Activated B cell treated with CpG ODN at 0.5 μM for 24 hours (primary cell): ENCODE measurements around the gene MAP2K7. TPM values are rescaled to one million over a fixed set of nuclear protein-coding genes. Genes with fewer than 3 reads are reported as not detected.
"Not testable (repeated sequence)": the region's sequence is repeated elsewhere in the genome, so short reads cannot be mapped to it uniquely, and the experiment has no call there.

Experiments used
- ATAC-seq: fragments of 200-7000 bp; cut with Tn5 transposase; one replicate; pipeline ENCODE4 v1.10.0; 2021; ENCODE audit warnings: low read depth, mild to moderate bottlenecking, moderate library complexity
- CTCF ChIA-PET: fragments of 350-600 bp; sonication (Branson Sonifier 250); formaldehyde crosslinking; loops from one replicate; lab custom pipeline; 2021; ENCODE audit warnings: antibody characterized with exemption; lab: Charles Lee
- POLR2A ChIA-PET: fragments of 350-600 bp; sonication (Branson Sonifier 250); formaldehyde crosslinking; loops from one replicate; lab custom pipeline; 2021; ENCODE audit warnings: antibody characterized with exemption; lab: Charles Lee
- DNase-seq: peaks from one replicate; pipeline ENCODE4 v3.0.0; 2022
- H3K27ac Mint-ChIP-seq: one replicate; pipeline ENCODE4 v1.8.0; 2020; ENCODE audit warnings: mixed read lengths
- H3K27me3 Mint-ChIP-seq: one replicate; pipeline ENCODE4 v1.8.0; 2021; ENCODE audit warnings: mixed read lengths
- H3K36me3 Mint-ChIP-seq: one replicate; pipeline ENCODE4 v1.8.0; 2021; ENCODE audit warnings: low read depth, mixed read lengths
- H3K4me1 Mint-ChIP-seq: one replicate; pipeline ENCODE4 v1.8.0; 2021; ENCODE audit warnings: mixed read lengths
- H3K4me3 Mint-ChIP-seq: one replicate; pipeline ENCODE4 v1.8.0; 2020; ENCODE audit warnings: mild to moderate bottlenecking, mixed read lengths
- H3K9me3 Mint-ChIP-seq: one replicate; pipeline ENCODE4 v1.8.0; 2020; ENCODE audit warnings: mixed read lengths
- intact Hi-C: fragments of 100-400 bp; cut with micrococcal nuclease; formaldehyde crosslinking; loops from one replicate; pipeline ENCODE4 v1.15.1; 2024
- total RNA-seq: library from RNA; stranded (reverse); gene quantifications from 2 replicates; pipeline ENCODE4 v1.2.3, GENCODE V29; 2022
- TF ChIP-seq, protein P1 (sequence below): fragments of 200-600 bp; IDR thresholded peaks from one replicate; pipeline ENCODE4 v1.8.0; 2022; ENCODE audit warnings: antibody characterized with exemption, mild to moderate bottlenecking

Gene MAP2K7
- total RNA-seq, 1 donor from 2014 or later = 52.8 TPM

DNA sequence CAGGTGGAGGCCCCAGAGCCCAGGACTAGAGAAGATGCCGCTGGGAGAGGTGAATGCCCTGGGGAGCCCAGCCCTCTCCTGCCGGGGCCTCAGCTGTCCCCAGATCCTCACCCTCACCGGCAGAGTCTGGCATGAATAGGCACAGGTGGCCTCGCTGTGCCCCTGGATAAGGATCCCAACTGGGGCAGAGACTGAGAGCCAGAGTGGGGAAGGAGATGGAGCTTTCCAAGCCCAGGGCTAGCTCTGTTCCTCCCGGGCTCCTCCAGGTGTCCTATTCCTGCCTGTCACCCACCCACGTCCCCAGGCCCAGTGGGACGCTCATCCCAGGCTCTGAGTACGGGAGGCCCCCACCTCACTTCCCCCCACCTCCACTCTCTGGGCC, 46.0 kb upstream of the MAP2K7 start:
- H3K27me3 Mint-ChIP-seq = peaks cover 11% of the 10 kb centered on the region
- ATAC-seq (no peak), DNase-seq (no peak)
- intact Hi-C loops = no loop called here
- no peak overlapping the region for H3K4me3 Mint-ChIP-seq
- peaks cover 17% of the 10 kb centered on the region for H3K4me1 Mint-ChIP-seq
- H3K9me3 Mint-ChIP-seq = no peaks in the 10 kb centered on the region
- TF ChIP-seq, protein P1, sequence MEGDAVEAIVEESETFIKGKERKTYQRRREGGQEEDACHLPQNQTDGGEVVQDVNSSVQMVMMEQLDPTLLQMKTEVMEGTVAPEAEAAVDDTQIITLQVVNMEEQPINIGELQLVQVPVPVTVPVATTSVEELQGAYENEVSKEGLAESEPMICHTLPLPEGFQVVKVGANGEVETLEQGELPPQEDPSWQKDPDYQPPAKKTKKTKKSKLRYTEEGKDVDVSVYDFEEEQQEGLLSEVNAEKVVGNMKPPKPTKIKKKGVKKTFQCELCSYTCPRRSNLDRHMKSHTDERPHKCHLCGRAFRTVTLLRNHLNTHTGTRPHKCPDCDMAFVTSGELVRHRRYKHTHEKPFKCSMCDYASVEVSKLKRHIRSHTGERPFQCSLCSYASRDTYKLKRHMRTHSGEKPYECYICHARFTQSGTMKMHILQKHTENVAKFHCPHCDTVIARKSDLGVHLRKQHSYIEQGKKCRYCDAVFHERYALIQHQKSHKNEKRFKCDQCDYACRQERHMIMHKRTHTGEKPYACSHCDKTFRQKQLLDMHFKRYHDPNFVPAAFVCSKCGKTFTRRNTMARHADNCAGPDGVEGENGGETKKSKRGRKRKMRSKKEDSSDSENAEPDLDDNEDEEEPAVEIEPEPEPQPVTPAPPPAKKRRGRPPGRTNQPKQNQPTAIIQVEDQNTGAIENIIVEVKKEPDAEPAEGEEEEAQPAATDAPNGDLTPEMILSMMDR = no peak
- H3K27ac Mint-ChIP-seq = no peak overlapping the region
- ChIA-PET POLR2A (no interaction called here), CTCF (interaction anchor here (1.1 kb wide), 1 partner anchor 46 kb away, joined by 3 read pairs; the partner anchor contains the start of gene MAP2K7)
- no peaks in the 10 kb centered on the region for H3K36me3 Mint-ChIP-seq

DNA sequence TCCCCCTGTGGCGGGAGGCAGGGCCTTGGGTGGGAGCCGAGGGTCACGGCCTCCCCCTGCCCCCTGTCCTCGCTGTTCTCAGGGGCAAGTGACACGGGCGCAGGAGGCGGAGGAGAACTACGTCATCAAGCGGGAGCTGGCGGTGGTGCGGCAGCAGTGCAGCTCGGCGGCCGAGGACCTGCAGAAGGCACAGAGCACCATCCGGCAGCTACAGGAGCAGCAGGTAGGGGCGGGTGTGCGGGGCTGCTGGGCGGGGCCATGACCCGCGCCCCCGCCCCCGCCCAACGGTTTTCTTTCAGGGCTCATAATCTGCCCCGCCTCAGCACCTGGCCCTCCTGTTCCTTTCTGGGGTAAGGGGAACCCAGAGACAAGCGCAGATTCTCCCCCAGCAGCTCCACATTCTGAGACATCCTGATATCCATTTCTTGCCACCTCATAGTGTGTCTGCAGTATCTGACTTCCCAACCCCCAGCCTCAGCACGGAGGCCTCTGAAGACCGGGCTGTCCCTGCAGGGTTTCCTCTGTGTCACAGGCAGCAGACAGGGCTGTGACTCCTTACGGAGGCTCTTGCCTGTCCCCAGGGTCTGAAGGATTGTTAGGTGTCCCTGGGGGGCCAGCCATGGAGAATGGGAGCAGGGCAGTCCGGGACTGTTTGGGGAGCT, 45.4 kb upstream of the MAP2K7 start:
- CTCF ChIA-PET = interaction anchor here (1.1 kb wide), 1 partner anchor 45 kb away, joined by 3 read pairs; the partner anchor contains the start of gene MAP2K7
- POLR2A ChIA-PET = no interaction called here
- TF ChIP-seq, protein P1 = no peak
- ATAC-seq (no peak), DNase-seq (no peak)
- Mint-ChIP-seq H3K27me3 (peaks cover 11% of the 10 kb centered on the region), H3K27ac (no peak overlapping the region), H3K9me3 (no peaks in the 10 kb centered on the region), H3K4me1 (peaks cover 13% of the 10 kb centered on the region), H3K4me3 (no peak overlapping the region), H3K36me3 (no peaks in the 10 kb centered on the region)
- intact Hi-C loops = no loop called here

DNA sequence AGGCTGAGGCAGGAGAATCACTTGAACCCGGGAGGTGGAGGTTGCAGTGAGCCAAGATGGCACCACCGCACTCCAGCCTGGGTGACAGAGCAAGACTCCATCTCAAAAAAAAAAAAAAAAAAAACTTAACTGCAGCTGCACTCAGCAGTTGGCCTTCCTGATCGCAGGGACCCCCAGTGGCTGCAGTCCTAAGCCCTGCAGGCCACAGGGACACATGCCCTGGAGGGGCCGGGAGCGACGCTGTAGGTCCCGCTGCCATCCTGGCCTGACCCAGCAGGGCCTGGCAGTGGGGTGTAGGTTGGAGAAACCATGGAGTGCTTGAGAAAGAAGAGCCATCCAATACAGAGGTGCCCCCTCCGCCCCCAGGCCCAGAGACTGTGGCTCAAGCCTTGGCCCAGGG, 44.6 kb upstream of the MAP2K7 start:
- peaks cover 11% of the 10 kb centered on the region for H3K27me3 Mint-ChIP-seq
- CTCF ChIA-PET, ATAC-seq, H3K27ac Mint-ChIP-seq, intact Hi-C loops, H3K4me3 Mint-ChIP-seq, DNase-seq, H3K36me3 Mint-ChIP-seq, H3K9me3 Mint-ChIP-seq: not testable (repeated sequence)
- POLR2A ChIA-PET = interaction anchor here (1.5 kb wide), 1 partner anchor 61 kb away, joined by 14 read pairs; the partner anchor contains the start of gene SNAPC2
- peaks cover 13% of the 10 kb centered on the region for H3K4me1 Mint-ChIP-seq

DNA sequence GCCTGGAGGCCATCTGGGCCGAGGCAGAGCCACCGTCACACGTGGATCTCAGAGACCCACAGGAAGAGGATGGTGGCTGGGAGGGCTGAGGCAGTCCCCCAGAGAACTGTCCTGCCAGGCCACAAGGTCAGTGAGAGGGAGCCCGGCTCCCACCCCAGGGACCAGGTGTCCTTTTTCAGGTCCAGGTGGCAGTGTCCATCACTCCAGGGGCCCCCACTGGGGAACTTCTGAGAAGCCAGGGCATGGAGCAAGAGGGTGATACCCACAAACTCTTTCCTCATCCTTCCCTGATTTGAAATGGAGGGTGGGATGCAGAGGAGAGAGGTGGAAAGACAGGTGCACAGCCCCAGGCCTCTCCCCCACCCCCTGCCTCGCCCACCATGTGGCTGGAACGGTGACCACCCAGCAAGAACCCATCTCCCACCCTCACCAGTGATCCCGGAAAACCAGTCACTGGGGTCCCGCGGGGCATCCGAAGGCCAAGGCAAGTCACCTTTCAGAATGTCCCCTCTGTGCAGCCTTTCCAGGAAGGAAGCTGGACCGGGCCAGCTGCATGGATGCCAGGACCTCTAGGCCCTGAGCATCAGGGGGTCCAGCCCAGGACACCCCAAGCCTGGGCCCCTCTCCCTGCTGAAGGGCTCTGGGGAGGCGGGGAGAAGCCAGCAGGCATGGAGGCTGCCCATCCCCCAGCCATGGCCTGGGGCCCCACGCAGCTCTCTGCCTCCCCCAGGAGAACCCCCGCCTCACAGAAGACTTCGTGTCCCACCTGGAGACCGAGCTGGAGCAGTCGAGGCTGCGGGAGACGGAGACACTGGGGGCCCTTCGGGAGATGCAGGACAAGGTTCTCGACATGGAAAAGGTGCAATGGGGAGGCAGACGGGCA, 43.6 kb upstream of the MAP2K7 start:
- intact Hi-C loops = no loop called here
- POLR2A ChIA-PET = interaction anchor here (1.5 kb wide), 1 partner anchor 60 kb away, joined by 14 read pairs; the partner anchor contains the start of gene SNAPC2
- Mint-ChIP-seq H3K27me3 (peaks cover 16% of the 10 kb centered on the region), H3K9me3 (no peaks in the 10 kb centered on the region), H3K4me1 (peaks cover 16% of the 10 kb centered on the region), H3K4me3 (no peak overlapping the region), H3K27ac (no peak overlapping the region), H3K36me3 (no peaks in the 10 kb centered on the region)
- TF ChIP-seq, protein P1 = no peak
- no peak for DNase-seq
- CTCF ChIA-PET = no interaction called here
- no peak for ATAC-seq

DNA sequence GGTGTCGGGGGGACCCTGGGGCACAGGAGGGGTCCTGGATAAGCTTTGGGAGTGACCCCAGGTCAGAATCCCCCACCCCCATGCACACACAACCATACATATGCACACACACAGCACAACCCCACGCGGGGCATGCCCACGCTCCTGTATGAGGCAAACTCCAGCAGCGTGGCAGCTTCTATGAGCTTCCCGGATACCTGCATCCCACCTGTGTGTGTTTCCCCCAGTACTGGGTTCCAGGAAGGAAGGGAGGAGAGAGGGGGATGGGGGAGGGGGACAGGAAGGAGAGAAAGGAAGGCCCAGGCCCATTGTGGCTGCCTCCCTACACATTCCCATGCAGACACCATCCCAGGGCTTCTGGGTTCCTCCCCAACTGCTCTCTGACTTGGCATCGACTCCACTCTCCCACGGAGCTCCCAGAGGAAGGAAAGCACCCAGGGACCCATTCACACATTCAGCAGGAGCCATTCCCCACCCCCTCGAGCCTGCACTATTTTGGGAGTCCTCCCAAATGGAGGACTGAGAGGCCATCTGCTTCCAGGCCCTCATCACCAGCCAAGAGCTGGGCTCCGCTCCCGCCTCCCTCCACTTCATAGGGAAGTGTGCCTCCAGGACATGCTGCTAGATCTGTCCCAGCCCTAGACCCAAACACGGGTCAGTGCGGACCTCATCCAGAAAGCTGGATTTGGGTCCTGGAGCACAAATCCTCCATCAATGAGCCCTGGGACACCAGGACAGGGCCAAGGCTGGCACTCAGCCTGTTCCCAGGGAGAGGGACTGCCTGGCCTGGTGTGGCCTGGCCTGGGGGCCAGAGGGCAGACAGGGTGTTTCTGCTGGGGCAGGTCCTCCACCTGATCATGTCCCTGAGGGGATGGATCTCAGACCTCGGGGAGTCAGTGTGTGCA, 42.7 kb upstream of the MAP2K7 start:
- intact Hi-C loops = no loop called here

More for the DNA sequence above, 42.7 kb upstream of the MAP2K7 start:
- H3K4me1 Mint-ChIP-seq = peaks cover 21% of the 10 kb centered on the region
- CTCF ChIA-PET = interaction anchor here (0.6 to 1.3 kb wide), 3 partner anchors 9 to 293 kb away, joined by 3 to 6 read pairs (median 3); partner anchors contain the start of gene TIMM44
- TF ChIP-seq, protein P1 = no peak
- H3K9me3 Mint-ChIP-seq = no peaks in the 10 kb centered on the region
- no peak for ATAC-seq
- no peaks in the 10 kb centered on the region for H3K36me3 Mint-ChIP-seq
- peak overlapping the region; percentile 32 for H3K4me3 Mint-ChIP-seq
- DNase-seq = no peak
- POLR2A ChIA-PET = interaction anchor here (1.5 kb wide), 1 partner anchor 59 kb away, joined by 14 read pairs; the partner anchor contains the start of gene SNAPC2
- H3K27ac Mint-ChIP-seq = no peak overlapping the region
- peaks cover 23% of the 10 kb centered on the region for H3K27me3 Mint-ChIP-seq
